Loucy (cell line): Measurements from ENCODE around the gene UBN1.

Experiments
- H2AFZ ChIP-seq: fragments of 200-600 bp; sonication (generic); 2 replicates; pipeline ENCODE4 v1.6.0; 2016; ENCODE audit warnings: antibody characterized with exemption, mild to moderate bottlenecking, low read length, moderate library complexity
- H3F3A ChIP-seq: fragments of 200-600 bp; 2 replicates; pipeline ENCODE4 v1.6.0; 2016; ENCODE audit warnings: antibody characterized with exemption, low read depth, mild to moderate bottlenecking
- H3K27me3 ChIP-seq: fragments of 200-600 bp; sonication (generic); 2 replicates; pipeline ENCODE4 v1.6.1; 2014; ENCODE audit warnings: low read length, mild to moderate bottlenecking; ENCODE audit not compliant: insufficient read depth, poor library complexity, severe bottlenecking
- H3K36me3 ChIP-seq: fragments of 200-600 bp; sonication (generic); 2 replicates; pipeline ENCODE4 v1.6.1; 2016; ENCODE audit warnings: low read length; ENCODE audit not compliant: insufficient read depth
- H3K4me1 ChIP-seq: fragments of 200-600 bp; sonication (generic); 2 replicates; pipeline ENCODE4 v1.5.1; 2014; ENCODE audit warnings: low read length, mild to moderate bottlenecking; ENCODE audit not compliant: insufficient read depth, poor library complexity, severe bottlenecking
- H3K4me2 ChIP-seq: fragments of 200-600 bp; sonication (generic); 2 replicates; pipeline ENCODE4 v1.6.0; 2014; ENCODE audit warnings: antibody characterized with exemption, low read length, low read depth, mild to moderate bottlenecking; ENCODE audit not compliant: poor library complexity, severe bottlenecking
- H3K4me3 ChIP-seq: fragments of 200-600 bp; sonication (generic); 2 replicates; pipeline ENCODE4 v1.5.1; 2014; ENCODE audit warnings: low read length, mild to moderate bottlenecking, mixed read lengths; ENCODE audit not compliant: poor library complexity, severe bottlenecking
- H3K79me2 ChIP-seq: fragments of 200-600 bp; sonication (generic); 2 replicates; pipeline ENCODE4 v1.6.1; 2014; ENCODE audit warnings: low read length; ENCODE audit not compliant: insufficient read depth
- H3K9ac ChIP-seq: fragments of 200-600 bp; sonication (generic); 2 replicates; pipeline ENCODE4 v1.6.0; 2014; ENCODE audit warnings: mild to moderate bottlenecking, low read depth, low read length, moderate library complexity; ENCODE audit not compliant: poor library complexity, severe bottlenecking
- H3K9me2 ChIP-seq: fragments of 200-600 bp; sonication (generic); replicated peaks from 2 replicates; pipeline ENCODE4 v1.6.1; 2016; ENCODE audit warnings: low read depth, low read length, mixed read lengths
- H3K9me3 ChIP-seq: fragments of 200-600 bp; sonication (generic); 2 replicates; pipeline ENCODE4 v1.6.1; 2014; ENCODE audit warnings: mild to moderate bottlenecking, antibody characterized with exemption, low read length, low read depth; ENCODE audit not compliant: insufficient read depth
- H4K20me1 ChIP-seq: fragments of 200-600 bp; sonication (generic); 2 replicates; pipeline ENCODE4 v1.6.0; 2014; ENCODE audit warnings: antibody characterized with exemption, low read length, mild to moderate bottlenecking; ENCODE audit not compliant: insufficient read depth, poor library complexity, severe bottlenecking
- EZH2phosphoT487 ChIP-seq: fragments of 200-600 bp; IDR thresholded peaks from 2 replicates; pipeline ENCODE4 v1.6.1; 2018; ENCODE audit warnings: antibody characterized with exemption, mild to moderate bottlenecking, moderate library complexity, borderline replicate concordance
- TF ChIP-seq, protein P1 (sequence below): fragments of 200-600 bp; sonication (generic); conservative IDR thresholded peaks from 2 replicates; pipeline ENCODE4 v1.5.1; 2014; ENCODE audit warnings: mild to moderate bottlenecking, antibody characterized with exemption, low read length

UBN1 gene

DNA sequence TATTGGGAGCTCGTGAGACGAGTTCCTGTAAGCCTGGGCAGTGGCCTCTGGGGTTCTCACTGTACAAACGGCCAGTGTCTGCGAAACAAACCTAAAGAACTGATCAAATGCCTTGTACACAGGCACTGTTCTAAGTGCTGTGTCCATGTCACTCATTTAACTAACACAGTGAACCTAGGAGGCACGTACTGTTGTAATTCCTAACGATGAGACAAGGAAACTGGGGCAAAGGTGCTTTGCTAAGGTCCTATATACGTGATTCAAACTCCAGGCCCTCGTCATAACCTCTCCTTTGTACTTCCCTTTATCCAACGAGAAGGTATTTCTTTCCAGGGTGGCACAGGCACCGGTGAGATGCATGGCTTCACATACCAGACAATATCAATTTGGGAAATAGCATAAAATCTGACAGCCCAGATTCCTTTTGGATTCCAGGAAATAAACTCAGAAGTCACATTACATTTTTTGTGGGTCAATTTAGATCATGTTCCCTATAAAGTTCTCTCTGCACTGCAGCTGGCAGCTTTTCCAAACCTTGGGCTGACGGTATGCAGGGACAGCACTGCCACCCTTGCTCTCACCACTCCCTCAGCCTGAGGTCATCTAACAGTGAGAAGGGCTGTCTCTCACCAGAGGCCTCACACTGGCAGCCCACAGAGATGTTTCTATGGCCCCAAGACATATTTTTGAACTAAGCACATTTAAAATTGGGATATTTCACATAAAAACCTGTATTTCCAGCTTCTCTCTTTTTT, 18.5 kb upstream of the UBN1 start:
- TF ChIP-seq EZH2phosphoT487 = no peak
- TF ChIP-seq, protein P1, sequence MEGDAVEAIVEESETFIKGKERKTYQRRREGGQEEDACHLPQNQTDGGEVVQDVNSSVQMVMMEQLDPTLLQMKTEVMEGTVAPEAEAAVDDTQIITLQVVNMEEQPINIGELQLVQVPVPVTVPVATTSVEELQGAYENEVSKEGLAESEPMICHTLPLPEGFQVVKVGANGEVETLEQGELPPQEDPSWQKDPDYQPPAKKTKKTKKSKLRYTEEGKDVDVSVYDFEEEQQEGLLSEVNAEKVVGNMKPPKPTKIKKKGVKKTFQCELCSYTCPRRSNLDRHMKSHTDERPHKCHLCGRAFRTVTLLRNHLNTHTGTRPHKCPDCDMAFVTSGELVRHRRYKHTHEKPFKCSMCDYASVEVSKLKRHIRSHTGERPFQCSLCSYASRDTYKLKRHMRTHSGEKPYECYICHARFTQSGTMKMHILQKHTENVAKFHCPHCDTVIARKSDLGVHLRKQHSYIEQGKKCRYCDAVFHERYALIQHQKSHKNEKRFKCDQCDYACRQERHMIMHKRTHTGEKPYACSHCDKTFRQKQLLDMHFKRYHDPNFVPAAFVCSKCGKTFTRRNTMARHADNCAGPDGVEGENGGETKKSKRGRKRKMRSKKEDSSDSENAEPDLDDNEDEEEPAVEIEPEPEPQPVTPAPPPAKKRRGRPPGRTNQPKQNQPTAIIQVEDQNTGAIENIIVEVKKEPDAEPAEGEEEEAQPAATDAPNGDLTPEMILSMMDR = no peak
- no peak overlapping the region for H3K9ac ChIP-seq
- H3K79me2 ChIP-seq = no peaks in the 10 kb centered on the region
- H3K27me3 ChIP-seq = no peaks in the 10 kb centered on the region
- no peak overlapping the region for H2AFZ ChIP-seq
- no peaks in the 10 kb centered on the region for H3F3A ChIP-seq
- no peaks in the 10 kb centered on the region for H4K20me1 ChIP-seq
- peaks cover 59% of the 10 kb centered on the region; the same call in 1 of the 2 replicates for H3K36me3 ChIP-seq
- H3K4me1 ChIP-seq = no peaks in the 10 kb centered on the region
- no peaks in the 10 kb centered on the region for H3K9me3 ChIP-seq
- H3K4me2 ChIP-seq = no peak overlapping the region
- no peak overlapping the region for H3K4me3 ChIP-seq
- H3K9me2 ChIP-seq = no peaks in the 10 kb centered on the region

DNA sequence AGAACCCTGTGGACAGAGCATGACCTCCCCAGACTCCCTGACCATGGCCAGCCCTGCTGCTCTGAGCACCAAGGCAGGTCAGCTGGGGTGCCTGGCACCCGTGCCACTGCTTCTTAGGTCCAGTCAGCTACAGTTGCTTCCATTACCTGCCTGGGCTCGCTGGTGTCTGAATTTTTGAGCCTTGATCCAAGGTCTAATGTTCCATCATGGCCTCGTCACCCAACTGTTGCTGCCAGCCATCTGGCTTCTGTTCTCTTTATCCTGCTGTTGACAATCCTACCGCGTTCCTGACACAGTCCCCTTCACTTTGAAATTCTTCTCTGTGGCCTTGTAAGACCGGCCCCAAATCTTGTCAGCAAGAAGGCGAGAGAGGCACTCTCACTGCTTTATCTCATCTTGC, 16.9 kb upstream of the UBN1 start:
- Histone ChIP-seq H3F3A (no peaks in the 10 kb centered on the region), H3K9me2 (no peaks in the 10 kb centered on the region), H3K4me3 (no peak overlapping the region), H3K4me2 (no peak overlapping the region), H3K36me3 (peaks cover 49% of the 10 kb centered on the region; the same call in 1 of the 2 replicates), H2AFZ (no peak overlapping the region), H3K9ac (no peak overlapping the region), H4K20me1 (no peaks in the 10 kb centered on the region), H3K27me3 (no peaks in the 10 kb centered on the region), H3K9me3 (no peaks in the 10 kb centered on the region), H3K4me1 (no peaks in the 10 kb centered on the region), H3K79me2 (no peaks in the 10 kb centered on the region)
- TF ChIP-seq, protein P1 = no peak
- TF ChIP-seq EZH2phosphoT487 = no peak

DNA sequence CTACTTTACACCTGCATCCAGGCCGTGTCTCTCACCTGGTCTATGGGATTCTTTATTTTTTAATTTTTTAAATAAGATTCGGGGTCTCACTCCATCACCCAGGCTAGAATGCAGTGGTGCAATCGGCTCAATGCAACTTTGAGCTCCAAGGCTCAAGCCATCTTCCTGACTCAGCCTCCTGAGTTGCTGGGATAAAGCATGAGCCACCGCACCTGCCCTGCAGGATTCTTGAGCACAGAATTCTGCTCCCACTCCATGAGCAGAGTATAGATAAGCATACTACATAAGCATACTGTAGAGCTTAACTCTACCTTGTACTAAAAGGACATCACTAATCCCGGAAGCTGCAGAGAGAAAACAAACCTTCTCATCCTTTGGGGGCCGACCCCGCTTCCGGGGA, 15.7 kb upstream of the UBN1 start:
- Histone ChIP-seq H3K9me2 (no peaks in the 10 kb centered on the region), H3K9ac (no peak overlapping the region), H3K4me1 (no peaks in the 10 kb centered on the region), H3K79me2 (no peaks in the 10 kb centered on the region), H2AFZ (no peak overlapping the region), H3K36me3 (peaks cover 47% of the 10 kb centered on the region; the same call in 1 of the 2 replicates), H3K27me3 (no peaks in the 10 kb centered on the region), H3K4me2 (no peak overlapping the region), H3K4me3 (no peak overlapping the region), H3K9me3 (no peaks in the 10 kb centered on the region), H4K20me1 (no peaks in the 10 kb centered on the region), H3F3A (no peaks in the 10 kb centered on the region)
- TF ChIP-seq EZH2phosphoT487 = no peak
- TF ChIP-seq, protein P1 = no peak
